ENCODE data around the gene CAPN14.

- no peak for TF ChIP-seq CTCF (conservative IDR thresholded peaks at IDR 0.05 in 1 of 2, IDR thresholded peaks at IDR 0.05 in 1 of 2; ENCODE audit: extremely low read depth in 1 of 2, insufficient read depth in 1 of 2, low read depth in 1 of 2, low read length in 2 of 2)
- no peak for TF ChIP-seq EZH2 (IDR thresholded peaks at IDR 0.05; ENCODE audit: borderline replicate concordance, low read length)
Measured at GRCh38 chr2:31221544-31221943, 4.2 kb upstream of the CAPN14 start.

All from mammary epithelial cell (primary cell).